Heart right ventricle (tissue), 16 donors: ENCODE data around the gene XBP1. TPM values are rescaled to one million over a fixed set of nuclear protein-coding genes. Genes with fewer than 3 reads are reported as not detected.
"Not testable (repeated sequence)": the region's sequence is repeated elsewhere in the genome, so short reads cannot be mapped to it uniquely, and the experiment has no call there.

Experiments
- ATAC-seq, 8 donors: fragments of 200-7000 bp; cut with Tn5 transposase; one replicate each; pipeline ENCODE4 v1.9.1; 2020; ENCODE audit warnings: mild to moderate bottlenecking in 8 of 8, moderate library complexity in 8 of 8, moderate number of reproducible peaks in 1 of 8
- DNase-seq, 2 donors: peaks; one replicate each; pipeline ENCODE4 v3.0.0-alpha.2; 2020
- H3K27ac ChIP-seq, 10 donors: fragments of 200-600 bp; sonication (generic) in 2 of 10; one replicate each; pipeline versions ENCODE4 v1.5.0 to v1.8.0; 2020 to 2022; ENCODE audit warnings: mild to moderate bottlenecking in 3 of 10
- H3K27me3 ChIP-seq, 7 donors: fragments of 200-600 bp; one replicate each; pipeline ENCODE4 v1.8.0; 2021 to 2022; ENCODE audit warnings: mild to moderate bottlenecking in 2 of 7
- H3K36me3 ChIP-seq, 9 donors: fragments of 200-600 bp; sonication (generic) in 1 of 9; one replicate each; pipeline versions ENCODE4 v1.5.0 to v1.8.0; 2020 to 2022; ENCODE audit warnings: mild to moderate bottlenecking in 2 of 9
- H3K4me1 ChIP-seq, 9 donors: fragments of 200-600 bp; sonication (generic) in 1 of 9; one replicate each; pipeline versions ENCODE4 v1.5.0 to v1.8.0; 2020 to 2022; ENCODE audit warnings: mild to moderate bottlenecking in 4 of 9
- H3K4me3 ChIP-seq, 10 donors: fragments of 200-600 bp; sonication (generic) in 2 of 10; one replicate each; pipeline versions ENCODE4 v1.5.0 to v1.8.0; 2020 to 2022; ENCODE audit warnings: mild to moderate bottlenecking in 7 of 10, moderate library complexity in 2 of 10
- H3K9me3 ChIP-seq, 11 donors: fragments of 200-600 bp in 10 of 11; sonication (generic) in 2 of 11; one replicate each; pipeline versions ENCODE4 v1.5.0 to v1.8.0; 2013 to 2022; ENCODE audit warnings: mild to moderate bottlenecking in 2 of 11, control low read depth in 1 of 11, moderate library complexity in 1 of 11
- WGBS, 2 donors: extraction: QIAGEN DNeasy Blood & Tissue Kit; methylation state at CpG; one replicate each; pipeline ENCODE4 v1.1.7; 2013; ENCODE audit warnings: inconsistent platforms in 1 of 2; 5-methylcytosine and 5-hydroxymethylcytosine counted together
- intact Hi-C, 10 donors: fragments of 100-400 bp; cut with DNase I; formaldehyde crosslinking; loops; one replicate each; pipeline versions ENCODE4 v1.11.1 to v1.14.2; 2022
- polyA plus RNA-seq, 2 donors: library from polyadenylated mRNA; stranded (reverse); fragments of 200-250 nt; gene quantifications; one replicate each; pipeline ENCODE4 v1.2.3, GENCODE V29; 2013
- total RNA-seq, 10 donors: library from RNA; stranded (reverse); fragmentation: NEBNext Ultra II Directional in 3 of 10; extraction: Animal tissue kit (Norgen Biotek cat#: 25700) in 3 of 10; gene quantifications; one replicate each; pipeline versions ENCODE4 v1.2.1 to v1.2.4, GENCODE V29; 2021 to 2023
- TF ChIP-seq, protein P1 (sequence below), 9 donors: fragments of 200-600 bp; sonication (generic) in 2 of 9; IDR thresholded peaks; one replicate each; pipeline versions ENCODE4 v1.5.0 to v1.8.0; 2021 to 2022; ENCODE audit warnings: antibody characterized with exemption in 9 of 9, mild to moderate bottlenecking in 5 of 9, moderate library complexity in 1 of 9
- donor health status: Arrhythmogenic right ventricular cardiomyopathy.
- donor health status: ischemic (EF 13 %, LVEDD 7.1; RV severe dilation, severe dysfunction).
- donor health status: healthy with polysubstance abuse.
- donor health status: DM: no; HTN: yes; CAD: no.
- donor health status: DM: no; HTN: no; CAD: no.
- donor health status: ischemic (EF 25% LVEDD 6.9; RV normal size, moderate dysfunction).
- donor health status: ischemic (EF 25% LVEDD 5.7; RV mildly dilated, moderate dysfunction).
- donor health status: healthy.
- donor health status: DM: yes; HTN: yes; CAD: no.
- donor health status: Ischemic cardiomyopathy.
- donor health status: ischemic (EF 35%, LVEDD 5.7; RV mildly dilated, moderate dysfunction).
- donor health status: nonischemic (EF 11% LVEDD 7.7; RV severe dilation, severe dysfunction).
- donor health status: DM: yes; HTN: yes; CAD: no.
- donor health status: PGD.
- donor health status: ischemic (EF 29% LVEDD 5.4; RV normal size, mild dysfunction).
- donor health status: nonischemic (EF 23%, LVEDD 6.1; RV moderate dilation, normal function).

Gene XBP1
- total and polyA plus RNA-seq, 12 donors, result 22.5 to 140 (median 67.9) TPM

DNA sequence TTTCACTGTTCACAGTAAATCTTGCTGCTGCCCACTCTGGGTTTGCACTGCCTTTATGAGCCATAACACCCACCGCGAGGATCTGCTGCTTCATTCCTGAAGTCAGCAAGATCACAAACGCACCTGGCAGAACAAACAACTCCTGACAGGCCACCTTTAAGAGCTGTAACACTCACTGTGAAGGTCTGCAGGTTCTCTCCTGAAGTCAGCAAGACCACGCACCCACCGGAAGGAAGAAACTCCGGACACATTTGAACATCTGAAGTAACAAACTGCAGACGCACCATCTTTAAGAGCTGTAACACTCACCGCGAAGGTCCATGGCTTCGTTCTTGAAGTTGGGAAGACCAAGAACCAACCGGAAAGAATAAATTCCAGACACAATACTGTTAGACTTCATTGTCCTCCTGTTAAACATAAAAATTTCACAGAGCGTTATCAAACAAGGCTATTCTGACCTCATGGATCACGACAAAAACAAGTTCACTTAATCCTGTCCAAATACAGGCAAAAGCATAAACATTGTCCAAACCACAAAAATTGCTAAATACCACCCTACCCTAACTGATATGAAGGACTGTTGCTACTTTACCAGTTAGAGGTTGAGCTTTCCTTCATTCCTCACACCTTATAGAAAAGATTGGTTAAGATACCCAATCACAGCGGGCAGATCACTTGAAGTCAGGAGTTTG, 30.8 kb downstream of the XBP1 start:
- Histone ChIP-seq H3K9me3 (peaks cover 0 to 8% (median 0%) of the 10 kb centered on the region in 11 donors), H3K27ac (no peak overlapping the region), H3K4me3 (no peak overlapping the region), H3K36me3 (peaks cover 0 to 4% (median 0%) of the 10 kb centered on the region in 9 donors), H3K4me1 (peaks cover 5 to 19% (median 14%) of the 10 kb centered on the region in 9 donors), H3K27me3 (no peaks in the 10 kb centered on the region)
- intact Hi-C loops, result no loop called here
- DNase-seq (no peak), ATAC-seq (no peak)
- 92 to 94% methylated on average over 14 of the region's 14 CpGs for WGBS, 2 donors
- TF ChIP-seq, protein P1, sequence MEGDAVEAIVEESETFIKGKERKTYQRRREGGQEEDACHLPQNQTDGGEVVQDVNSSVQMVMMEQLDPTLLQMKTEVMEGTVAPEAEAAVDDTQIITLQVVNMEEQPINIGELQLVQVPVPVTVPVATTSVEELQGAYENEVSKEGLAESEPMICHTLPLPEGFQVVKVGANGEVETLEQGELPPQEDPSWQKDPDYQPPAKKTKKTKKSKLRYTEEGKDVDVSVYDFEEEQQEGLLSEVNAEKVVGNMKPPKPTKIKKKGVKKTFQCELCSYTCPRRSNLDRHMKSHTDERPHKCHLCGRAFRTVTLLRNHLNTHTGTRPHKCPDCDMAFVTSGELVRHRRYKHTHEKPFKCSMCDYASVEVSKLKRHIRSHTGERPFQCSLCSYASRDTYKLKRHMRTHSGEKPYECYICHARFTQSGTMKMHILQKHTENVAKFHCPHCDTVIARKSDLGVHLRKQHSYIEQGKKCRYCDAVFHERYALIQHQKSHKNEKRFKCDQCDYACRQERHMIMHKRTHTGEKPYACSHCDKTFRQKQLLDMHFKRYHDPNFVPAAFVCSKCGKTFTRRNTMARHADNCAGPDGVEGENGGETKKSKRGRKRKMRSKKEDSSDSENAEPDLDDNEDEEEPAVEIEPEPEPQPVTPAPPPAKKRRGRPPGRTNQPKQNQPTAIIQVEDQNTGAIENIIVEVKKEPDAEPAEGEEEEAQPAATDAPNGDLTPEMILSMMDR (IDR thresholded peaks at IDR 0.05), result no peak

DNA sequence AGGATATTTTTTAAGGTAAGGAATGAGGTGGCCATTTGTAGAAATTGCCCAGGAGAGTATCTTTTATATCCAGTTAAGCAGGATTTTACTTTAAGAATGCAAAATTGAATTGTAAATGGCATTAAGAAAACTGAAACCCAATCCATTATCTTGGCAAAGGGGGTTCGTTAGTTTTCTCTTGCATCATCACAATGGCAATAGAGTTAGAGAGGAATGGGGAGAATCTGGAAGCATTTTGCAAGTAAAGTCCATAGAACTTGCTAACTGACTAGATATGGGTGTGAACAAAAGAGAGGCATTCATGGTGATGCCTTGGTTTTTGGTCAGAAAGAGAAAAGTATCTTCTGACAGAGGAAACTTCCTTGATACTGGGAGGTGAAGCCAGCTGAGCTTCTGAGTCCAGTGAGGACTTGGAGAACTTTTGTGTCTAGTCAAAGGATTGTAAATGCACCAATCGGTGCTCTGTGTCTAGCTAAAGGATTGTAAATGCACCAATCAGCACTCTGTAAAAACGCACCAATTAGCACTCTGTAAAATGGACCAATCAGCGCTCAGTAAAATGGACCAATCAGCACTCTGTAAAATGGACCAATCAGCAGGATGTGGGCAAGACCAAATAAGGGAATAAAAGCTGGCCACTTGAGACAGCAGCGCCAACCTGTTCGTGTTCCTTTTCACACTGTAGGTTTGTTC, 31.5 kb downstream of the XBP1 start:
- WGBS, 2 donors, result 89% methylated on average over 6 of the region's 6 CpGs
- peaks cover 1 to 12% (median 7%) of the 10 kb centered on the region in 9 donors for H3K4me1 ChIP-seq
- no peak overlapping the region for H3K4me3 ChIP-seq
- no peak overlapping the region for H3K27ac ChIP-seq
- no peaks in the 10 kb centered on the region for H3K36me3 ChIP-seq
- intact Hi-C loops, result no loop called here
- ATAC-seq (no peak), DNase-seq (no peak)
- peaks cover 0 to 8% (median 0%) of the 10 kb centered on the region in 11 donors for H3K9me3 ChIP-seq
- TF ChIP-seq, protein P1 (IDR thresholded peaks at IDR 0.05), result no peak
- H3K27me3 ChIP-seq, result no peaks in the 10 kb centered on the region

DNA sequence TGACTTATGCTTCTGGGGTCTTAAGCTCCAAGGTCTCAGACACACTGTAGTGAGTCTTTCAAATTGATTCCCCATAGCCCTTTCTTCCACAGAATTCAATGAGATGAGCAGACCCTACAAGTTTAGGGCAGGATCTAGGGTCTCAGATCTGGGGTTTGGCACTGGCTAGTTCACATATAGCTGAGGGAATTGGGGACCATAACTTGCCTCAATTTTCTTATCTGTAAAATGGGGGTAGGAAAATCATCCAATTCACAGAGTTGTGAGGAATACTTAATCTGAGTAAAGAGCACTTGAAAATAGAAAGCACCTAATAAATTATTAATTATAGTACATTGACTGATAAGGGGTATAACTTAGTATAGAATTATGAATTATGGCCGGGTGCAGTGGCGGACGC, 33.7 kb downstream of the XBP1 start:
- TF ChIP-seq, protein P1 (IDR thresholded peaks at IDR 0.05), result no peak
- no peak for ATAC-seq
- no peaks in the 10 kb centered on the region for H3K36me3 ChIP-seq
- intact Hi-C loops, result no loop called here
- H3K27ac ChIP-seq, result no peak overlapping the region
- WGBS, 2 donors, result 91 to 93% methylated on average over 3 of the region's 3 CpGs
- H3K4me3 ChIP-seq, result no peak overlapping the region
- DNase-seq, result no peak
- H3K4me1 ChIP-seq, result no peaks in the 10 kb centered on the region
- H3K27me3 ChIP-seq, result no peaks in the 10 kb centered on the region
- peaks cover 0 to 8% (median 0%) of the 10 kb centered on the region in 11 donors for H3K9me3 ChIP-seq

DNA sequence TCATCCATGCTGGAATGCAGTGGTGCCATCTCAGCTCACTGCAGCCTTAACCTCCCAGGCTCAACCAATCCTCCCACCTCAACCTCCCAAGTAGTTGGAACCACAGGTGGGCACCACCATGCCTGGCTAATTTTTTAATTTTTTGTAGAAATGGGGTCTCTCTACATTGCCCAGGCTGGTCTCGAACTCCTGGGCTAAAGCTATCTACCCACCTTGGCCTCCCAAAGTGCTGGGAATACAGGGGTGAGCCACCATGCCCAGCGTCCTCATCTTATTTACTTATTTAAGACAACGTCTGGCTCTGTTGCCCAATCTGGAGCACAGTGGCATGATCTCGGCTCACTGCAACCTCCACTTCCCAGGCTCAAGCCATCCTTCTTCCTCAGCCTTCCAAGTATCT, 38.4 kb downstream of the XBP1 start:
- not testable (repeated sequence) for H3K9me3 ChIP-seq

DNA sequence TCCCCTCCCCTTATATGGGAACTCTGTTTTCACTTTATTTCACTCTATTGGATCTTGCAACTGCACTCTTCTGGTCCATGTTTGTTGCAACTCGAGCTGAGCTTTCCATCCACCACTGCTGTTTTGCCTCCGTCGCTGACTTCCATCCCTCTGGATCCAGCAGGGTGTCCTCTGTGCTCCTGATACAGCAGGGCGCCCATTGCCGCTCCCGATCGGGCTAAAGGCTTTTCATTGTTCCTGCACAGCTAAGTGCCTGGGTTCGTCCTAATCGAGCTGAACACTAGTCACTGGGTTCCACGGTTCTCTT, 39.0 kb downstream of the XBP1 start:
- Histone ChIP-seq H3K27ac (no peak overlapping the region), H3K27me3 (no peaks in the 10 kb centered on the region), H3K36me3 (peaks cover 0 to 12% (median 0%) of the 10 kb centered on the region in 9 donors), H3K4me3 (no peak overlapping the region), H3K9me3 (no peaks in the 10 kb centered on the region), H3K4me1 (peaks cover 0 to 14% (median 0%) of the 10 kb centered on the region in 9 donors)
- TF ChIP-seq, protein P1 (IDR thresholded peaks at IDR 0.05), result no peak
- intact Hi-C loops, result no loop called here
- WGBS, 2 donors, result 94 to 97% methylated on average over 10 of the region's 10 CpGs
- no peak for ATAC-seq
- no peak for DNase-seq

More for the DNA sequence above, 38.4 kb downstream of the XBP1 start:
- DNase-seq, ATAC-seq, H3K4me3 ChIP-seq, H3K36me3 ChIP-seq, intact Hi-C loops, H3K27me3 ChIP-seq, H3K27ac ChIP-seq: not testable (repeated sequence)
- H3K4me1 ChIP-seq, result peaks cover 0 to 14% (median 0%) of the 10 kb centered on the region in 9 donors
- WGBS, 2 donors, result 95% methylated on average over 4 of the region's 4 CpGs
